NCI-H446 treated with DMSO at 0.1 percent for 48 hours (cell line): ENCODE data around the gene PEX14.

Source experiments
- DNase-seq: peaks from one replicate; lab custom pipeline; 2025; lab: John Stamatoyannopoulos, UW

Gene PEX14

GRCh38 chr1:10519016-10519417 lies 44.3 kb downstream of the PEX14 start:
- DNase-seq: no peak

GRCh38 chr1:10520497-10520896 lies 45.7 kb downstream of the PEX14 start:
- no peak for DNase-seq

GRCh38 chr1:10520952-10521351 lies 46.2 kb downstream of the PEX14 start:
- DNase-seq: no peak

DNA sequence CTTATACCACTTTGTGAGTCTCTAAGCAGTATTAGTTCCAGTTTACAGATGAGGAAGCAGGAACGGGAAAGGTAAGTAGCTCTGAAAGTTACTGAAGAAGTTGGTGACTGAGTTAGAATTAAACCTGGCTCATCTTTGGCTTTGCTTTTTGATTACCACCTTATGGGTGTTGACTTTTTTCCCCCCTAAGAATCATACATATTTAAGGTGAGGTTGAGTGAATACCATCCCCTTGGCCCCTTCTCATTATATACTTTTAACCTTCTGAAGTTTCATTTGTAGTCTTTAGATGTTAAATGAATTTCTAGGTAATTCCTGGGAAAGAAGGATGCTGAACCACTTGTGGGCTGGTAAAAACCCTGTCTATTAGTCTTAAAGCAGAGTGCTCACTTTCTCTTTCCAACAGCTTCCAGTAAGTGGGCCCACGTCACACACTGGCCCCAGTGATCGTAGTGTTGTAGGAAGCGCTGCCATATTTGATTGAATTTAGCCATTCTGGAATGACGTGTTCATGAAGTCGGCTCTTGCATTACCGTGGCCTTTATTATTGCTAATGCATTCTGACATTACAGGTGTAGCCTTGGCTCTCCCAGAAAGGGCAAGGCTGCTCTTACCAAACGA lies 46.9 kb downstream of the PEX14 start:
- DNase-seq: no peak

DNA sequence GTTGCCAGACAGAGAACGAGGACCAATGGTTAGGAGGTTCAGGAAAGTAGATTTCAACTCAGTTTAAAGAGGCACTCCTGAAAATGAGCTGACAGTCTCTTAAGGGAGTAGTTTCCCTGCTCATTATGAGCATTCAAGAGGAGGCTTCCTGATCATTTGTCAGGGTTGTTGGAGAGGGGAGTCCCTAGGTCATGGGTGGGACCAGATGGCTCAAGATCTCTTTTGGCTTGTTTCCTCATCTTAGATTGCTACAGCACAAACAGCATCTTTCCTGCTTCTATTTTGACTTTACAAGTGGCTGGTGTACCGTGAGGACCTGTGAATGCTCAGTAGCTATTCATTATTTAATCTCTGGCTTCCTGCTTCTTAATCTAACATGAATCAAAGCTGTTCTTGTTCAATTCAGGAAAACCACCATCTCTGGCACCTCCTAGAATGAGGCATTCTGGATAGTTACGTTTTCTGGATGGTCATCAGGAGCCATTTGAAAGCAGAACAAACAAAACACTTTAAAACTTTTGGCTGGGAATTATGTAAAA lies 47.6 kb downstream of the PEX14 start:
- no peak for DNase-seq

DNA sequence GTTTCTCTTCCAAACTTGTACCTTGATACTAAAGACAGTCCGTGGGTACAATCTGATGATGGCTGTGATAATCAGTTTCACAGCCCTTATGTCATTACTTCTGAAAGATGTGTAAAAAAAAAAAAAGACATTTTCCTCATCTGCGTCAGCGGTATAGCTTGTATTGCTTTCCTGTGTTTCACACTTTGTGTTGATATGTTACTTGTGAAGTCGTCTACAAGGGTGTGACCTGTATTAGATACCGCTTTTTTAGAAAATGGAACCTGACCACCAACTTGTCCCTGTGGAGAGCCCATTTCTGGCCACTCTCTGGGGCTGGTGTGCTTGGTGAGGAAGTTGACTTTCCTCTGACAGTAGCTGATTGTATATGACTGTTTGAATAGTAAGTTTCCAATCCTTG lies 50.5 kb downstream of the PEX14 start:
- DNase-seq: no peak

DNA sequence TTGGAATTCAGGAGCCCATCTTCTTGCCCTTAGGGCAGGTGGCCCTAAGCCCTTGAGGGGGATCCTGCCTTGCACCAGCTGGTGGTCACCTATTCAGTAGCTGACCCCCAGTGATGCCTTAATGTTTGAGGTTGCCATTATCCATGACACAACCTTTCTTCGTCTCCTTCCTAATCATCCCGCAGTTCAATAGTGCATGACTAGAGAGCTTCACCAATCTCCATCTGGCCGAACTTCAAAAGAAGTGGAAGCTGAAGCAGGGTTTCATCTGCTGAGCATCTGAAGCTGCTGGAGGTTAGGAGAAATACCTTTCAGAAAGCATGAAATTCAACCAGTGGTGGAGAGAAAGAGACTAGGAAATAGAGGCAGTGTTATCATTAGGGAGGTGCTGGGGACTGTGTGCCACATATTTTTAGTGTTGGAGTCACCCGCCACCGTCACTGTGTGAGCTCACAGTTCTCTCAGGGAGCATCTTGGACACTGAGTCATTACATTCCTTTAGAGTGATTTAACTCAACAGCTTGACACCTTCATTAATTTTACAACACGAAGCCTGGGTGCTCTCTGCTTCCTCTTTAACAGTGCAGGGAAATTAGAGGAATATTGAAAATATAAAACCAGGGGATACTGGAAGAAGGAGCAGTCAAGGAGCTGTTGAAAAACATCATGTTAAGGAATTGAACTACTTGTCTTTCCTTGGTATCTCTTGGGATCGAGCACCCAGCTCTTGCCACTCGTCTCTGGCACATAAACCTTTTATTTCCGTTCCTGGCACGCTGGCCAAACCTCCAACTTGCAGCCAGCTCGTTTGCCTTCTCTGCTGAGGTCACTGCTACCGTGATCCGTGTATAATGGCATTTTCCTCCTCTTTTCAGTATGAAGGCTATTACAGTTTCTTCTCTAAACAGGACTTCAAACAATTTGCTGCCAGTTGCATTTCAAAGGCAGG lies 53.6 kb downstream of the PEX14 start:
- no peak for DNase-seq

GRCh38 chr1:10529091-10529490 lies 54.3 kb downstream of the PEX14 start:
- DNase-seq: no peak

GRCh38 chr1:10529765-10530164 lies 55.0 kb downstream of the PEX14 start:
- no peak for DNase-seq

- no peak for DNase-seq
Measured at GRCh38 chr1:10530281-10530740, 55.6 kb downstream of the PEX14 start.

- no peak for DNase-seq
Measured at GRCh38 chr1:10530756-10531495, 56.2 kb downstream of the PEX14 start.

DNA sequence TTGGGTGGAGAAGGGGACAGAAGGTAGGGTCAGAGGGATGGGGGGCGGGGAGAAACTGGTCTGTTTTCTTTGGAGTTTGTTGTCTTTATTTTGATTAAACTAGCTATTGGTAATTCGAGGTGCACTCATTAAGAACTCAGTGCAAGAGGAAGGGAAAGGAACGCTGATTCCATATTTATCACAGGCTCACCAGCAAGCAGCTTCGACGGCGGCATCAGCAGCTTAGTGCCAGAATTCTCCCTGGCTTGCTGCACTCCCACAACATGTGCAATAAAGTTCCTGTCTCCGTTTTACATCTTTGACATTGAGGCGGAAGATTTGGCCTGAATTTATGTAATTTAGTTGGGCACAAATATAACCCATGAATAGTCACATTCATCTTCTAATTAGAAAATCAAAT lies 57.6 kb downstream of the PEX14 start:
- DNase-seq: no peak

GRCh38 chr1:10534519-10534918 lies 59.8 kb downstream of the PEX14 start:
- DNase-seq: no peak

DNA sequence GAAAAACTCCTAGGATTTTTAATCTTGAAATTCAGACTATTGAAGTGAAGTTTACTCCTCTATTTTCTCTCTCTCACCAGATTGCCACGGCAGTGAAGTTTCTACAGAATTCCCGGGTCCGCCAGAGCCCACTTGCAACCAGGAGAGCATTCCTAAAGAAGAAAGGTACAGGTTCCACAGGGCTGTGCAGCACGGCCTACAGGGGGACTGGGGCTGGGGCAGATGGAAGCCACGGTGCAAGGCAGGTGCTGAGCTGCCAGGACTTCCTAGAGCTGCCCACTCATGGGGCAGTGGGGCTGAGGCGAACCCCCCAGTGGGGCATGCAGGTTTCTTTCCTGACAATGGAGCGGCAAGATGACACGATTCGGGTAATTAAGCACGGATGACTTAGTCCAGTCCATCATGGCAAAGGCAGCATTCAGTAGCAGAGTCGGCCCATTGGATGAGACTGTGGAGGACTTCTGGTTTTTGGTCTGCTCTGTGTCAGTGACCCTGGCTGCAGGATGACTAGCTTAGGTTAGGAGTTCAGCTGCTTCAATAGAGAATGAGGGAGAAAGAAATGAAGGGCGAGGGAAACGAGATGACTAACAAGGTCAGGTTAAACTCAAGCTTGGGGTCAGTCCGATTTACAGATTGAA lies 61.5 kb downstream of the PEX14 start:
- no peak for DNase-seq

DNA sequence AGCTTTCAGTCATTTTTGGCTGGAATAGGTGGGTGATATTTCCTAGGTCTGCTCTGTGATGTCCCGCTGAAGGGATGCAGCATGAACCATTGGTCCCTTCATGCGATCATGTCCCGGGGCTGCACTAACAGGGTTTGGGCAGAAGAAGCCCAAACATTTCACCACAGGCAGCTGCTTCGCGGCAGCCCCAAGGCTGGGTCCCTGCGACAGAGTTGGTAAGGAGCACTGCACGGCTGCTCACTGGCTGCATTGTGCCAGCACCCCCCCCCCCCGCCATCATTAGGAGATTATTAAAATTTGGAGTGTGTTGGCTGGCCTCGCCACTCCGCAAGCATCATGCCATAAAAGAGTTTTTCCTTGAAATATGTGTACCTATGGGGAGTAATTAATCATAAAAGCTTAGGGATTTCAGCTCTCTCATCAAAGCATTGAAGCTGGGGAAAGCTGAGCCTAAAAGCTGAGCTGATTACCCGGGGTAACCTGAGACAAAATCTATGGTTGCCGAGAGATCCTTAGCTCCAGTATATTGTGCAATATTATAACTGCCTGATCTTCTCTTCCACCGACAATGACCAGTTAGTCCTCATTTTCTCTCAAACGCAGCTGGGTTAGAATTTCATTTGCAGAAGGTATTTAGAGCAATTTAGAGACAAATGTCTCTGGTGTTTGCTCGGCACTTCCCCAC lies 62.5 kb downstream of the PEX14 start:
- no peak for DNase-seq

- no peak for DNase-seq
Measured at GRCh38 chr1:10538646-10539355, 64.1 kb downstream of the PEX14 start.

- peak; percentile 20 for DNase-seq
Measured at GRCh38 chr1:10539411-10540043, 64.8 kb downstream of the PEX14 start.

DNA sequence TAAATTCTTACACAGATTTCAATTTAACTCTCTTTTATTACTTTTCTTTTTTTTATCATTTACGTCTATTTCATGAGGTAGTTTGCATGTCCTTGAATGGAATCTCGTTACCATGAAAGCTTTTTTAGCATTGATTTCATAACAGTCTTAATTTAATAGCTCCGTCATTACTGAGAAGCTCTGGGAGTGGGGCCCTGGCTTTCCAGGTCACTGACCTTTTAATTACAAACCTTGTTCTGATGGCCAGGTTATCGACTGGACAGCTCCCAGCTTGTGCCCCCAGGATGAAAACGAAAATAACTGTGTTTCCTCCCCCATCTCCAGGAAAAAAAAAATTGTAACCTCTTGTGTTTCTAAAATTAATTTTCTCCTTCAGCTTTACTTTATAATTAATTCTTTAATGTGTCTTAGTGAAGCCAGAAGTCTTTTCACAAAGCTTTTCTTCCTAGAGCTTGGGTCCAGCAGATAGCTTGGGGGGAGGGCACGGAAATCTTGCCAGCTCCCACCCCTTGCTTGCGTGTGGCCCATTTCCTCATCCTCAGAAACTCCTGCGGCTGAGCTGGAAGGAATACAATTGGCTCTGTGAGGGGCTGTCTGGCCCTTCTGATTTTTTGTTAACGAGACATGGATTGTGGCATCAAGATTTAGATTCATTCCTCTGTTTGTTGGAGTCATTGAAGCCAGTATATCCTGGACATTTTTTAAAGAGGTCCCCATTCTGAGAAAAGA lies 65.7 kb downstream of the PEX14 start:
- no peak for DNase-seq

GRCh38 chr1:10541286-10541685 lies 66.5 kb downstream of the PEX14 start:
- DNase-seq: no peak
